Measurements from ENCODE around the gene RAP1A.

- TF ChIP-seq CTCF (conservative IDR thresholded peaks at IDR 0.05; ENCODE audit: low read depth, low read length) (no peak), EZH2 (IDR thresholded peaks at IDR 0.05; ENCODE audit: borderline replicate concordance, low read depth, low read length, poor library complexity, severe bottlenecking) (no peak)
Measured at GRCh38 chr1:111582016-111582415, 37.6 kb upstream of the RAP1A start.

Measured in A673 (cell line).